Mononuclear cell (primary cell): ENCODE data around the gene RFT1. TPM values are rescaled to one million over a fixed set of nuclear protein-coding genes. Genes with fewer than 3 reads are reported as not detected.

Source experiments
- H3K27me3 ChIP-seq: 2 replicates; pipeline ENCODE4 v1.6.0; 2011; ENCODE audit warnings: low read length, control low read depth; ENCODE audit not compliant: insufficient read depth
- H3K4me1 ChIP-seq: 2 replicates; pipeline ENCODE4 v1.5.1; 2011; ENCODE audit warnings: mild to moderate bottlenecking, low read length, control low read depth; ENCODE audit not compliant: insufficient read depth
- H3K4me3 ChIP-seq: 2 replicates; pipeline ENCODE4 v1.5.1; 2011; ENCODE audit warnings: mild to moderate bottlenecking, low read length, moderate library complexity
- H3K9me3 ChIP-seq: 2 replicates; pipeline ENCODE4 v1.5.1; 2011; ENCODE audit warnings: low read depth, mild to moderate bottlenecking, control low read depth, low read length
- total RNA-seq: library from RNA; depleted of rRNA; stranded (reverse); fragments of >200 nt; gene quantifications from one replicate; pipeline ENCODE4 v1.2.3, GENCODE V29; 2012

RFT1 gene
- total RNA-seq, 1 donor: 8.7 TPM

DNA sequence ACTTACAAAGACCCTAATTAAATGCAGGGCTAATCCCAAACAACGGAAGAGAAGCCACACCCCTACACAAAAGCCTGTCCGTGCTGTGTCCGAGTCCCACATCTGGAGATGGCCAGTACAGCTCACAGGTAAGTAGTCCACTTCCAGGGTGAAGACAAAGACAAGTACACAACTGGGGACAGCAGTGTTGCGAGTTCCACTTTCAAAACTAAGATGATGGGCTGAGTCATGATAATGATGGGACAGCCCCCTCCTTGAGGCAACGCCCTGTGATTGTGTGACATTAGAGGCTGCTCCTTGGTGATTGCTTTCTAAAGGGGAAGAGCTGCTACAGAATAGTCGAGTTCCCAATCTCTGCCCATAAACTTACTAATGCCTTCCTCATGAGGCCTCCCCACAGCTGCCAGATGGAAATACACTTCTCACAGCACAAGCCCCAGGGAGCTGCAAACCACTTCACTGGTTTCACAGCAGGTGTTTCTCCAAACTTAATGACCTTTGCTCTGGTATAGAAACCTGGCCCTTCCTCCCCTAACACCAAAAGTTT lies 27.6 kb downstream of the RFT1 start:
- H3K4me1 ChIP-seq: peaks cover 43% of the 10 kb centered on the region
- no peaks in the 10 kb centered on the region for H3K9me3 ChIP-seq
- H3K4me3 ChIP-seq: no peak overlapping the region
- no peaks in the 10 kb centered on the region for H3K27me3 ChIP-seq

DNA sequence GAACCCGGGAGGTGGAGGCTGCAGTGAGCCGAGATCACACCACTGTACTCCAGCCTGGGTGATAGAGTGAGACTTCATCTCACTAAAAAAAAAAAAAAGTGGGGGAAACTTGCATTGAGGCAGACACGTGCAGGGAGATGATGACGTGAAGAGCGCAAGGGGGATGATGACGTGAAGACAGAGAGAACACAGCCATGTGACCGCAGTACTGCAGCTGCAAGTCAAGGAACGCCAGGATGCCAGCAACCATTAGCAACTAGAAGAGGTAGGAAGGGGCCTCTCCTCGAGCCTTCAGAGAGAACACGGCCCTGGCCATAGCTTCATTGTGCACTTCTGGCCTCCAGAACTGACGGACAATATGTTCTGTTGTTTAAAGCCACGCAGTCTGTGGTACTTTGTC lies 28.3 kb downstream of the RFT1 start:
- no peak overlapping the region for H3K4me3 ChIP-seq
- no peaks in the 10 kb centered on the region for H3K27me3 ChIP-seq
- H3K4me1 ChIP-seq: peaks cover 43% of the 10 kb centered on the region

DNA sequence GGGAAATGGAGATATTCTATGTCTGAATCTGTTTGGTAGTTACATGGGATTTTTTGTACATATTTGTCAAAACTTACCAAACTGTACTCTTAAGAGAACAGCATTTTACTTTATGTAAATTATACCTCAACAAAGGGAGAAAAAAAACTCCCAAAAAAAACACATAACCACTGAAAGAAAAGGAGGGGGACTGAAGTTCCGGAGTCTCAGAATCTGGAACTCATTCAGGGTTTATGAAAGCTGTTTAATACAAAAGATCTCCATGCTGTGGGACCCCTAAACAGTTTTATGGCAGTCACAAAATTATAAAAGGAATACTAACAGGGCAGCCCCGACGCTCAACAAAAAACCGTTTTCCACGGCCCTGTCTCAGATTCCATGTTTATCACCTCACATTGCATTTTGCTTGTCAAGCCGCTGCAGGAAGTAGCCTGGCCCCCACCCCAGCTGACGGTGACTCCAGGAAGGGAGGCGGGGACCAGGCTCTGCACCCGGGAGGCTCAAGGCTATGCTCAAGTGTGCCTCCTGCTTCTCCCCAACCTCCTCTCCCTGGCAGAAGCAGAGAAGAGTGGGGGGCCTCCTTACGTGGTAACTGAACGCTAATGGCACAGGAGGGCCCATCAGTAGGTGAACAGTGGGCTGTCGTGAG lies 29.3 kb downstream of the RFT1 start:
- Histone ChIP-seq H3K27me3 (no peaks in the 10 kb centered on the region), H3K4me3 (no peak overlapping the region), H3K4me1 (peaks cover 43% of the 10 kb centered on the region), H3K9me3 (no peaks in the 10 kb centered on the region)

More for the DNA sequence above, 28.3 kb downstream of the RFT1 start:
- H3K9me3 ChIP-seq: no peaks in the 10 kb centered on the region

DNA sequence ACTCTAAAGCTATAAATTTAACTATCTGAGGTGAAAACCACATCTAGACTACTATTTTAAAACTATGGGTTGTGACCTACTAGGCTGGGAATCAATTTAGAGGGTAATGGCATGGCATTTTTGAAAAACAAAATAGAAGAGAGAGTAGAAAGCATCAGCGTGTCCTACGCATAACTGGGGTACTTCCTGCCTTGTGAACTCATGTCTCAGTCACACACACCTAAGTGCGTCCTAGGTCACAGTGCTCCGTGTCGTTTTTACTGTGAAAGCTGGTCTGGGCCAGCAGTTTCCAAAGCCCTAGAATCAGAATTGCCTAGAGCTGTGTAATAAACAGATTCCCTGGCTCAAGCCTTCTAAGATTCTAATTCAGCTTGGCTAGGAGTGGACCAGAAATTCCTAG lies 32.3 kb downstream of the RFT1 start:
- Histone ChIP-seq H3K4me1 (peaks cover 27% of the 10 kb centered on the region), H3K4me3 (no peak overlapping the region), H3K27me3 (no peaks in the 10 kb centered on the region), H3K9me3 (no peaks in the 10 kb centered on the region)

DNA sequence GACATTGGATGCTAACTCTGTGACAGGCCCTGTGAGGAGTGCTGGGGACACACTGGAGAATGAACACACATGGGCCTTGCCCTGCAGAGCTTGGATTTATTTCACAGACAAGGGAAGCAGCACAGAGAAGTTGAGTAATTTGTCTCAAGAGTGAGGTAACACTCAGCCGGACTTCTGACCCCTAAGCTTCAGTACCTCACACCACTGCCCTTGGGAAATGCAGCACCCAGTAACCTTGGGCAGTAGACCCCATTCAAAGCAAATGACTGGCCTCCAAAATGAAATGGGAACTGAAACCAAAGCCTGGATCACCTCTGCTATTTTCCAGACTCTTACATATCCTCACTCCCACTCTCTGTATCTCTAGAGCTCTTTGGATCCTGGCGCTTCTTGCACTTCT lies 37.3 kb downstream of the RFT1 start:
- H3K27me3 ChIP-seq: no peaks in the 10 kb centered on the region
- H3K4me1 ChIP-seq: peaks cover 13% of the 10 kb centered on the region
- H3K4me3 ChIP-seq: no peak overlapping the region
- H3K9me3 ChIP-seq: no peaks in the 10 kb centered on the region

DNA sequence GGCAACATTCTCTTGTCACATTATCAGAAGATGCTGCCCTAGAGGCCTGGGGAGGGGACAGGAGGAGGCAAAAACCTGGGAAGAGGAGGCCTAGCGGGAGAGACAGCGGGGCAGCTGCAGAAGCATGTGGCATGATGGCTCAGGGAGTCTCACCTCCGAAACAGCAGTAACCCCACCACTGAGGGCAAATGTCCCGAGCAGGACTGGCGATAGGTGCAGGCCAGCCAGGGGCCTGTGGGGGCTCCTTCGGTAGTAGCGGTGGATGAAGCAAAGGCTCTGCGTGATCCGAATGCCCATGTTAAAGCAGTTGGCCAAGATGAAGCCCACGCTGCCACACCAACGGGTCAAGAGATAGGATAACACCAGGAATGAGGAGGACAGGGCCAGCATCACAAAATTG lies 38.0 kb downstream of the RFT1 start:
- Histone ChIP-seq H3K9me3 (no peaks in the 10 kb centered on the region), H3K4me3 (no peak overlapping the region), H3K27me3 (no peaks in the 10 kb centered on the region), H3K4me1 (peaks cover 13% of the 10 kb centered on the region)

DNA sequence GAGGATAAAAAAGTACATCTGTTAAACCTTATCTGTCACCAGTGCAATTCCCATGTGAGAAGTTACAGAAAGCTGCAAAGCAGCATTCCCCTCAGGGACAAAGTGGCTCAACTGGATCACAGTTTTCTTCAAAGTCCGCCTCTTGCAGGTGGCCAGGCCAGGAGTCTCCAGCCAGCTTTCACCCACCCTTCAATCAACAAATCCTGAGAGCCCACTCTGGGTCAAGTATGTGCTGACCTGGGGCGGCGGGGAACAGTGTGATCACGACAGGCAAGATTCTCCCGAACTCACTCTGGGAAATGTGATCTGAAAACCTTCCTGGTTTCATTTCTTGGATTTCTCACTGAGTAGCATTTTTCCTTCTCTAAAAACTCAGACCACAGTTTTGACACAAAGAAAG lies 39.2 kb downstream of the RFT1 start:
- Histone ChIP-seq H3K4me3 (no peak overlapping the region), H3K4me1 (peaks cover 13% of the 10 kb centered on the region), H3K27me3 (no peaks in the 10 kb centered on the region)

DNA sequence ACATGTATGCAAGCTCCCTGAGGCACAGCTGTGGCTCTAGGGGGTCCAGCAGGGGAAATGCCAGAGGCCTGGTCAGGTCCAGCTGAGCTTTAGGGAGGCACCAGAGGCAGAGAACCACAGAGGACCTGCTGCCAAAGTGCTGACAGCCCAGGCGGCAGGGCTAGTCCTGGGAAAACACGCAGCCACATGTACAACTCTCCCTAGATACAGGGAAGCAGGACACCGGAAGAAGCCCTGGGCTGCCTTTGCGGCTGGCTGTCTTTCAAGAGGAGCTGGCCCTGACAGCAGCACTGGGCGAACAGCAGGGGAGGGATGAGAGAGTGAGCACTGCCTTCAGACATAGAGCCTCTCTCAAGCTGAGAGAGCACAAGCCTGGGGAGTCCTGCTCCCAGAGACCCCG lies 40.7 kb downstream of the RFT1 start:
- no peak overlapping the region for H3K4me3 ChIP-seq
- H3K27me3 ChIP-seq: no peaks in the 10 kb centered on the region
- H3K9me3 ChIP-seq: no peaks in the 10 kb centered on the region
- peaks cover 13% of the 10 kb centered on the region for H3K4me1 ChIP-seq

More for the DNA sequence above, 39.2 kb downstream of the RFT1 start:
- no peaks in the 10 kb centered on the region for H3K9me3 ChIP-seq

DNA sequence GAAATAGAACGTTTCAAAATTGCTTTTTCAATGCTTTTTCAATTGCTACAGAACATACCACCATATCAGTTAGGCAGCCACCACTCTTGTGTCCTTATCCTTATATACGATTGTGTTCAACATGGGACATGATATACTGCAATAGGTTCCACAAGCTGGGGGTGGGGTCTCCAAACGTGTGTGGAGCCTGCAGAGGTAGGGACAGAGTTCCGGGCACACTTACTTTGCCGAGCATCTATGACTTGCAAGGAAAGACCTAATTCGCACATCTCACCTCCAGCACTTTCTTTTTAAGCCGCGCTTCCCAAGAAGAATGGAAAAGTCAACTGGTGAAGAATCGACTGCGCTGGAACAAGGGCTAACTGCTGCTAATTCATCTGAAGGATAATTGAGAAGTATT lies 44.8 kb downstream of the RFT1 start:
- H3K4me3 ChIP-seq: no peak overlapping the region
- no peaks in the 10 kb centered on the region for H3K27me3 ChIP-seq

DNA sequence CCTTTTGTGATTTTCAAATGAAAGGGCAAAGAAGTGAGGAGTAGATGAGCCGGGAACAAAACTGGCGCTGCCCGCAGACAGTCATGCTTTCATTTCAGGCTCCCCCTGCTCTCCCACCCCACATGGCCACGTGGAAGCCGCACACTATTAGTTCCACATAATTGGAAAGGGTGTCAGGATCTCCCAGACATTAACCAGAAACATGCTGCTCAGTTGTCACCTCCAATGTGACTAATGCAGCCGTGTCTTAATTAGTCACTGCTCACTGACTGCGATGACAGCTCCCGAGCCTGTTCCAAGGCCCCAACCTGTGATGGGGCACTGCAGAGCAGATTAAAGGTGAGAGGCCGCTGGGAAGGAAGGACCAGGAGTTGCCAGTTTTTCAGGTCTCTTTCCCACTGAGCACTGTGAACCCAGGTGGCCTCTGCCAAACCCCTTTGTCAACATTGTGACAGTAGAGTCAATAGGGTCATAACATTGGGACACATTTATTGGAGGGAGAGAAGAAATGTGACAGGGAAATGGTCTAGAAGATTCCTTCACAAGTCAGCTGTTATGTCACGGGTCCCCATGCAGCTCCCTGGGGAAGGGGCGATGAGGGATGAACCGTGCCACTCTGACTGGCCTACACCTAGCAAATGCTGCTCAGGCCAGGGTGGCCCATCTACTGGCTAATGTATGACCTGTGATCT lies 45.8 kb downstream of the RFT1 start:
- Histone ChIP-seq H3K27me3 (no peaks in the 10 kb centered on the region), H3K4me3 (no peak overlapping the region), H3K4me1 (no peaks in the 10 kb centered on the region), H3K9me3 (no peaks in the 10 kb centered on the region)

More for the DNA sequence above, 44.8 kb downstream of the RFT1 start:
- Histone ChIP-seq H3K9me3 (no peaks in the 10 kb centered on the region), H3K4me1 (no peaks in the 10 kb centered on the region)

DNA sequence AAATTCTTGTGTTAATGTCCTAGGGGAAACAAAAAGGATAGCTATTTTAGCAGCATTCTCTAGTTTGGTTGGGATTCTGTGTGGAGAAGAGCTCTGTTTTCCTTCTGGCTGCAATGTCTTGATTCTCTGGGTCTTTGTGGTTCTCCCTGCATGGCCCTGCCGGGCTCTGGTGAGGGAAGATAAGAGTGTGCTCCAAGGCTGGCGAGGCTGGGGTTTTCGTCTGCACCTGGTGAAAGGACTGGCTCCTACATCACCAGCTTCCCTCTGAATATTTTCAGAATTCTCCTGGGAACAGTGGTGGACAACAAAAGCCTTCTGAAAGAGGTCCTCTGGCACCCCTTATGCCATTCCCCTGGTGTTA lies 46.3 kb downstream of the RFT1 start:
- Histone ChIP-seq H3K9me3 (no peaks in the 10 kb centered on the region), H3K4me1 (no peaks in the 10 kb centered on the region), H3K27me3 (no peaks in the 10 kb centered on the region), H3K4me3 (no peak overlapping the region)

DNA sequence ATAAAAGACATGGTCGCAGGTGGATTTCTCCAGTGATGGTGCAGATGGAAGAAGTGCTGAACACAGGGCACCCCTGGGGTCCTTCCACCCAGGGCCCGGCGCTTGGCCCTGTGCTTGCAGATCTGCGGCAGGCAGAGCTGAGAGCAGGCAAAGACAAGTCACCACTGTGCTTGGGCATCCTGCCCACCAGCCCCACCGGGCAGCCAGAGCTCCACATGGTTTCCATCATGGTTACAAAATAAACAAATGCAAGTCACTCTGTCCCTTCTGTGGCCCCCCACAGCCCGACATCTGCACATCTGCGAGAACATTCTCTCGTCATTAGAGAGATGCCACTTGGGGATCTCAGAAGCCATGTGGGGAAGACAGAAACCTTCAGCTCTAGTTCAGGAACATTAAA lies 46.7 kb downstream of the RFT1 start:
- H3K4me3 ChIP-seq: no peak overlapping the region
- no peaks in the 10 kb centered on the region for H3K27me3 ChIP-seq
- H3K9me3 ChIP-seq: no peaks in the 10 kb centered on the region
- no peaks in the 10 kb centered on the region for H3K4me1 ChIP-seq

DNA sequence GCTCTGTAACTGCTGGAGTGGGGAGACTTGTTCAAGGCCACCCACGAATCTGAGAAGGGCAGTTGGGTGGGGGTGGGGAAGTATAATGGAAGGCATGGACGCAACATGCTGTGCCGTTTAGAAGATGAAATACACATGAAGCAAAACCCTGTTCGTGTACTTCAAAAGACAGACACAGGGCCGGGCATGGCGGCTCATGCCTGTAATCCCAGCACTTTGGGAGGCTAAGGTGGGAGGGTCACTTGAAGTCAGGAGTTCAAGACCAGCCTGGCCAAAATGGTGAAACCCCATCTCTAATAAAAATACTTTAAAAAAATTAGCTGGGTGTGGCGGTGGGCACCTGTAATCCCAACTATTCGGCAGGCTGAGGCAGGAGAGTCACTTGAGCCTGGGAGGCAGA lies 47.5 kb downstream of the RFT1 start:
- Histone ChIP-seq H3K4me3 (no peak overlapping the region), H3K27me3 (no peaks in the 10 kb centered on the region), H3K4me1 (no peaks in the 10 kb centered on the region), H3K9me3 (no peaks in the 10 kb centered on the region)

DNA sequence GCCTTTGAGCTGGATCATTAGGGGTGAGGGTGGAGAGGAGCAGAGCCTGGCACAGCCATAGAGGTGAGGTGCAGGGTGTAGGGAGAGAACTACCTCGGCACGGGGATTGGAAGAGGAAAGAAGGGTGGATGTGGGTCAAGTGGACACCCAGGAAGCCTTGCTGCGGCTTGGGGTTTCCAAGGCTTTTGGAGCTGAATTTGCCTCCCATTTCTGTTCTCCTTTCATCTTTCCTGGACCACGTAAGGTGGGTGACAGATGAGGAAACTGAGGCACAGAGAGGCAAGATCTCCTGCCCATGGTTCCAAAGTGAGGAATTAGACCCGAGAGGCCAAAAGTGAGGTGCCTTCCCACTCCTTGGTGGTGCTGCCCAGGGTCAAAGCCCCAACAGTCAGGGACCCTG lies 48.9 kb downstream of the RFT1 start:
- Histone ChIP-seq H3K4me1 (no peaks in the 10 kb centered on the region), H3K27me3 (no peaks in the 10 kb centered on the region), H3K4me3 (no peak overlapping the region), H3K9me3 (no peaks in the 10 kb centered on the region)

DNA sequence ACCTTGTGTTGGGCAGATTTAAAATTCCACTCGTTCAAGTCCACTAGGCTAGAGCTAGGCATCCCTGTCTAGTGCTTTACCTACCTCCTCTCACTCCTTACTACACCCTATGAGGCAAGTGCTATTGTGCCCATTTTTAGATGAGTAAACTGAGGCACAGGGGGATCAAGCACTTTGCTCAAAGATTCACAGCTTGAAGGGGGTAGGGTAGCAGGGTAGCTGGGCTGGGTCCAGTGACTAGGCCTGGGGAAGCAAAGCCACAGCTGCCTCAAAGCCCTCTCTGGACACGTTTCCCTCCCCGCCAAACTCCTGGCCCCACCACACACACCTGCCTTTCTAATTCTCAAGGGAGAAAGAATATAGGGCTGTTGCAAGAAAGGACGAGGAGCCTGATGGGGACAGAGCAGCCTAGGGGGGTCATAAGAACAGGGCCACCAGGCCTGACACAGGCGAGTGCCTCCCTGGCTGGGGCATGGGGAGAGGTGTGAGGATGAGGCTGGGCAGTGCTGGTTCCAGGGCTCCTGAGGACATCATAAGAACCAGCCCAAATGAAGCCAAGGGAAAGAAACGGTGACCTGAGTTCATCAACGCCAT lies 49.5 kb downstream of the RFT1 start:
- no peaks in the 10 kb centered on the region for H3K9me3 ChIP-seq
- no peaks in the 10 kb centered on the region for H3K4me1 ChIP-seq
- H3K27me3 ChIP-seq: no peaks in the 10 kb centered on the region
- no peak overlapping the region for H3K4me3 ChIP-seq
